Caco-2 (cell line): ENCODE data around the gene SMIM24. TPM values are rescaled to one million over a fixed set of nuclear protein-coding genes. Genes with fewer than 3 reads are reported as not detected.

Experiments used
- BruUV-seq: library from RNA; stranded (reverse); fragments of 400-500 nt; replicated peaks from 2 replicates; lab custom pipeline; 2021; lab: Mats Ljungman, UMichigan
- CTCF ChIA-PET: fragments of 300-600 bp; sonication (Branson Sonifier 250); formaldehyde crosslinking; loops from one replicate; lab custom pipeline; 2022; ENCODE audit warnings: antibody characterized with exemption; lab: Charles Lee
- POLR2A ChIA-PET: fragments of 300-600 bp; sonication (Branson Sonifier 250); formaldehyde crosslinking; loops from one replicate; lab custom pipeline; 2022; ENCODE audit warnings: antibody characterized with exemption; lab: Charles Lee
- DNase-seq, 2 experiments: peaks; one replicate each; pipeline versions ENCODE4 v3.0.0 to v3.0.0-alpha.2; 2020 to 2022
- H3K27me3 ChIP-seq: replicated peaks from 2 replicates; pipeline ENCODE4 v1.6.0; 2011; ENCODE audit warnings: low read length; ENCODE audit not compliant: control insufficient read depth, insufficient read depth
- H3K36me3 ChIP-seq: 2 replicates; pipeline ENCODE4 v1.5.1; 2011; ENCODE audit warnings: low read length; ENCODE audit not compliant: control insufficient read depth, insufficient read depth
- H3K4me1 ChIP-seq: fragments of 250-450 bp; sonication (Bioruptor Pico); 2 replicates; pipeline ENCODE4 v1.5.1; 2020; ENCODE audit warnings: mild to moderate bottlenecking
- H3K4me3 ChIP-seq: 2 replicates; pipeline ENCODE4 v1.5.1; 2011; ENCODE audit warnings: low read depth, mild to moderate bottlenecking, control low read depth, low read length
- H3K9me3 ChIP-seq: fragments of 250-450 bp; sonication (Bioruptor Pico); 2 replicates; pipeline ENCODE4 v1.5.1; 2020; ENCODE audit warnings: mild to moderate bottlenecking, moderate library complexity
- H3K27ac Mint-ChIP-seq: one replicate; pipeline ENCODE4 v1.8.0; 2022; ENCODE audit warnings: mixed read lengths; ENCODE audit not compliant: unreplicated experiment
- H3K27me3 Mint-ChIP-seq: one replicate; pipeline ENCODE4 v1.8.0; 2022; ENCODE audit warnings: mixed read lengths; ENCODE audit not compliant: insufficient read depth, unreplicated experiment
- H3K36me3 Mint-ChIP-seq: one replicate; pipeline ENCODE4 v1.8.0; 2022; ENCODE audit warnings: mild to moderate bottlenecking, mixed read lengths; ENCODE audit not compliant: insufficient read depth, unreplicated experiment
- H3K4me1 Mint-ChIP-seq: one replicate; pipeline ENCODE4 v1.8.0; 2022; ENCODE audit warnings: low read depth, mixed read lengths; ENCODE audit not compliant: unreplicated experiment
- H3K4me3 Mint-ChIP-seq: one replicate; pipeline ENCODE4 v1.8.0; 2022; ENCODE audit warnings: mild to moderate bottlenecking, moderate library complexity, mixed read lengths; ENCODE audit not compliant: unreplicated experiment
- H3K9me3 Mint-ChIP-seq: one replicate; pipeline ENCODE4 v1.8.0; 2022; ENCODE audit warnings: mixed read lengths; ENCODE audit not compliant: unreplicated experiment
- CTCF ChIP-seq, 2 experiments: fragments of 200-600 bp in 1 of 2; IDR thresholded peaks; 1 replicate in 1 of 2; 2 replicates in 1 of 2; pipeline versions ENCODE4 v1.5.1 to v1.8.0; 2011 to 2022; ENCODE audit warnings: antibody characterized with exemption in 1 of 2, control low read depth in 1 of 2, inconsistent platforms in 1 of 2, low read depth in 1 of 2, low read length in 1 of 2, mild to moderate bottlenecking in 1 of 2, moderate library complexity in 1 of 2; ENCODE audit not compliant: insufficient read depth in 1 of 2, severe bottlenecking in 1 of 2, unreplicated experiment in 1 of 2
- intact Hi-C: fragments of 100-400 bp; cut with micrococcal nuclease; formaldehyde crosslinking; loops from one replicate; pipeline ENCODE4 v1.10.0; 2022; ENCODE audit not compliant: unreplicated experiment
- total RNA-seq: library from RNA; stranded (reverse); gene quantifications from 2 replicates; pipeline ENCODE4 v1.2.3, GENCODE V29; 2022

Gene SMIM24
- total RNA-seq, 1 experiment from 2014 or later, result 1.7 TPM

GRCh38 chr19:3470500-3471128 is 9.7 kb downstream of the SMIM24 start:
- Mint-ChIP-seq H3K4me1 (no peaks in the 10 kb centered on the region), H3K36me3 (no peaks in the 10 kb centered on the region), H3K27ac (no peak overlapping the region), H3K9me3 (no peaks in the 10 kb centered on the region), H3K27me3 (no peaks in the 10 kb centered on the region), H3K4me3 (no peak overlapping the region)
- POLR2A ChIA-PET, result no interaction called here
- CTCF ChIA-PET, result interaction anchor here (0.7 to 1.5 kb wide), 2 partner anchors 14 to 860 kb away, joined by 3 to 5 read pairs; no protein-coding TSS in a partner anchor
- Histone ChIP-seq H3K4me1 (peaks cover 32% of the 10 kb centered on the region), H3K4me3 (no peak overlapping the region), H3K36me3 (no peaks in the 10 kb centered on the region), H3K27me3 (no peaks in the 10 kb centered on the region), H3K9me3 (no peaks in the 10 kb centered on the region)
- TF ChIP-seq CTCF (IDR thresholded peaks at IDR 0.05; ENCODE audit: insufficient read depth in 1 of 2, low read depth in 1 of 2, low read length in 1 of 2, severe bottlenecking in 1 of 2, unreplicated experiment in 1 of 2), result no peak
- intact Hi-C loops, result no loop called here
- no peak for DNase-seq
- no TSS peak for BruUV-seq

DNA sequence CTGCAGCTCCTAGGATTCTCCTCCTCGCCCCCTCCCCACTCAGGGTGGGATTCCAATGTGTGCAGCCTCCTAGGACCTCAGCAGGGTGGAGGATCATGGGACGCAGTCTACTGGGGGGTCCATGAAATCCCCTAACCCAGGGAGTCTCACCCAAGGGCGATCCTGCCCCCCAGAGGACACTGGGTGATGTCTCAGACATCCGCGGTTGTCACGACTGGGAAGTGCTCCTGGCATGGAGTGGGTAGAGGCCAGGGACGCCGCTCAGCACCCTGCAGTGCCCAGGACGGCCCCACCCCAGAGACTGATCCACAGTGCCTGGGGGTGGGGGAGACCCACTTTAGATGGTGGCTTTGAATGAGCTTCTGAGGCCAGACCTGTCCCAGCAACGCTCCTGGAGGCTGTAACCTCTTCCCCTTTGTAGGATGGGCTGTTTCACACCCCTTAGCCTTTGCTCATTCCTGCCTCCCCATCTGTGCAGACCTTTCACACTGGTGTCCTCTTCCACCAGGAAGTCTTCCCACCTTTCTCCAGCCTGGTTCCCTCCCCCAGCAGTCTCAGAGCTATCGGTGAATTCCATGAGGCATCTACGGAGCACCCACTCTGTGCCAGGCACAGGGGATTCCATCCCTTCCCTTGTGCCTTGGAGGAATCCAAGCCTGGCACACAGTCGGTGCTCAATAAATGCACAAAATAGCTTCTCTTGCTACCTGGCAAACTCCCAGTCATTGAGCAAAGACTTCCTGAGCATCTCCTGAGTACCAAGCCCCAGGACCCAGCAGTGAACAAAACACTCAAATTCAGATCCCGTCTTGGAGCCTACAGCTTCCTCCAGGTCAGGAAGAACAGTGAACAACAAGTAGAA is 10.5 kb downstream of the SMIM24 start:
- intact Hi-C loops, result no loop called here
- POLR2A ChIA-PET, result no interaction called here
- Mint-ChIP-seq H3K4me1 (no peaks in the 10 kb centered on the region), H3K36me3 (no peaks in the 10 kb centered on the region), H3K27me3 (no peaks in the 10 kb centered on the region), H3K9me3 (no peaks in the 10 kb centered on the region), H3K4me3 (no peak overlapping the region), H3K27ac (no peak overlapping the region)
- Histone ChIP-seq H3K27me3 (no peaks in the 10 kb centered on the region), H3K36me3 (no peaks in the 10 kb centered on the region), H3K9me3 (no peaks in the 10 kb centered on the region), H3K4me3 (no peak overlapping the region), H3K4me1 (peaks cover 28% of the 10 kb centered on the region)
- no TSS peak for BruUV-seq
- TF ChIP-seq CTCF (IDR thresholded peaks at IDR 0.05; ENCODE audit: insufficient read depth in 1 of 2, low read depth in 1 of 2, low read length in 1 of 2, severe bottlenecking in 1 of 2, unreplicated experiment in 1 of 2), result no peak
- CTCF ChIA-PET, result interaction anchor here (1.0 to 1.5 kb wide), 2 partner anchors 15 to 37 kb away, joined by 4 to 5 read pairs; no protein-coding TSS in a partner anchor
- DNase-seq, result no peak

- no peak overlapping the region for H3K4me3 Mint-ChIP-seq
- H3K4me1 Mint-ChIP-seq, result no peaks in the 10 kb centered on the region
- Histone ChIP-seq H3K36me3 (no peaks in the 10 kb centered on the region), H3K4me3 (no peak overlapping the region), H3K4me1 (peaks cover 11% of the 10 kb centered on the region), H3K9me3 (no peaks in the 10 kb centered on the region), H3K27me3 (no peaks in the 10 kb centered on the region)
- no peaks in the 10 kb centered on the region for H3K27me3 Mint-ChIP-seq
- no peak for DNase-seq
- TF ChIP-seq CTCF (IDR thresholded peaks at IDR 0.05; ENCODE audit: insufficient read depth in 1 of 2, low read depth in 1 of 2, low read length in 1 of 2, severe bottlenecking in 1 of 2, unreplicated experiment in 1 of 2), result no peak
- H3K27ac Mint-ChIP-seq, result no peak overlapping the region
- no peaks in the 10 kb centered on the region for H3K36me3 Mint-ChIP-seq
- intact Hi-C loops, result no loop called here
- ChIA-PET POLR2A (no interaction called here), CTCF (no interaction called here)
- H3K9me3 Mint-ChIP-seq, result no peaks in the 10 kb centered on the region
- no TSS peak for BruUV-seq
These were observed 12.1 kb downstream of the SMIM24 start for GRCh38 chr19:3468211-3468610.
